HEK293 (cell line): ENCODE data around the gene GJD4.

Experiments
- CTCF ChIA-PET: fragments of 350-600 bp; formaldehyde crosslinking; extraction: SDS; loops from one replicate; lab custom pipeline; 2021; ENCODE audit warnings: antibody characterized with exemption; lab: Yijun Ruan, JAX
- POLR2A ChIA-PET: fragments of 300-600 bp; formaldehyde crosslinking; extraction: SDS; loops from one replicate; lab custom pipeline; 2020; ENCODE audit warnings: antibody characterized with exemption, inconsistent platforms; lab: Yijun Ruan, JAX
- H3K27ac ChIP-seq: fragments of 200-500 bp; sonication (Bioruptor generic); 2 replicates; pipeline ENCODE4 v1.5.1; 2014; ENCODE audit warnings: low read depth, low read length, control low read depth, inconsistent platforms; ENCODE audit errors: extremely low read depth
- H3K36me3 ChIP-seq, 2 experiments: fragments of 200-500 bp in 1 of 2; sonication (Bioruptor generic) in 1 of 2; 1 replicate in 1 of 2; 2 replicates in 1 of 2; pipeline ENCODE4 v1.5.1; 2014 to 2017; ENCODE audit warnings: inconsistent platforms in 2 of 2, low read length in 2 of 2; ENCODE audit not compliant: control insufficient read depth in 2 of 2, insufficient read depth in 1 of 2
- H3K4me1 ChIP-seq: fragments of 200-500 bp; sonication (Bioruptor generic); 2 replicates; pipeline ENCODE4 v1.5.1; 2014; ENCODE audit warnings: mild to moderate bottlenecking, low read length, inconsistent platforms; ENCODE audit not compliant: control insufficient read depth, insufficient read depth
- H3K4me3 ChIP-seq: 2 replicates; pipeline ENCODE4 v1.5.1; 2011; ENCODE audit warnings: low read depth, mild to moderate bottlenecking, control low read depth, low read length, moderate library complexity
- H3K9me3 ChIP-seq: fragments of 200-500 bp; sonication (Bioruptor generic); 2 replicates; pipeline ENCODE4 v1.5.1; 2014; ENCODE audit warnings: low read depth, low read length, inconsistent platforms; ENCODE audit not compliant: control insufficient read depth, insufficient read depth
- AEBP2 ChIP-seq: fragments of 450-650 bp; formaldehyde crosslinking; IDR thresholded peaks from 2 replicates; pipeline ENCODE4 v1.5.1; 2016; ENCODE audit warnings: missing biosample characterization, missing genetic modification characterization, borderline replicate concordance
- GLI4 ChIP-seq: fragments of 450-650 bp; formaldehyde crosslinking; IDR thresholded peaks from 2 replicates; pipeline ENCODE4 v1.5.1; 2016; ENCODE audit warnings: missing biosample characterization, missing genetic modification characterization
- HOXD13 ChIP-seq: sonication (generic); formaldehyde crosslinking; IDR thresholded peaks from 2 replicates; pipeline ENCODE4 v1.8.0; 2022; ENCODE audit warnings: missing genetic modification reagents, borderline replicate concordance
- KLF17 ChIP-seq: fragments of 450-650 bp; formaldehyde crosslinking; IDR thresholded peaks from 2 replicates; pipeline ENCODE4 v1.5.1; 2016; ENCODE audit warnings: missing biosample characterization, missing genetic modification characterization
- MZF1 ChIP-seq: fragments of 450-650 bp; formaldehyde crosslinking; IDR thresholded peaks from 2 replicates; pipeline ENCODE4 v1.5.1; 2017; ENCODE audit warnings: missing biosample characterization, missing genetic modification characterization, borderline replicate concordance
- PRDM10 ChIP-seq: fragments of 450-650 bp; formaldehyde crosslinking; IDR thresholded peaks from 2 replicates; pipeline ENCODE4 v1.5.1; 2016; ENCODE audit warnings: missing biosample characterization, missing genetic modification characterization
- REST ChIP-seq: fragments of 450-650 bp; formaldehyde crosslinking; IDR thresholded peaks from 2 replicates; pipeline ENCODE4 v1.5.1; 2016; ENCODE audit warnings: missing biosample characterization, missing genetic modification characterization
- SALL2 ChIP-seq: fragments of 450-650 bp; formaldehyde crosslinking; IDR thresholded peaks from 2 replicates; pipeline ENCODE4 v1.5.0; 2017; ENCODE audit warnings: missing biosample characterization, mild to moderate bottlenecking, missing genetic modification characterization, borderline replicate concordance
- ZBTB48 ChIP-seq: fragments of 450-650 bp; formaldehyde crosslinking; IDR thresholded peaks from 2 replicates; pipeline ENCODE4 v1.5.1; 2016; ENCODE audit warnings: missing biosample characterization, missing genetic modification characterization
- ZFP41 ChIP-seq: fragments of 450-650 bp; formaldehyde crosslinking; IDR thresholded peaks from 2 replicates; pipeline ENCODE4 v1.5.1; 2016; ENCODE audit warnings: missing biosample characterization, missing genetic modification characterization, borderline replicate concordance
- ZNF138 ChIP-seq: fragments of 450-650 bp; formaldehyde crosslinking; IDR thresholded peaks from 2 replicates; pipeline ENCODE4 v1.5.1; 2016; ENCODE audit warnings: missing biosample characterization, missing genetic modification characterization, borderline replicate concordance
- ZNF2 ChIP-seq: fragments of 450-650 bp; formaldehyde crosslinking; IDR thresholded peaks from 2 replicates; pipeline ENCODE4 v1.5.1; 2016; ENCODE audit warnings: missing biosample characterization, missing genetic modification characterization
- ZNF221 ChIP-seq: fragments of 450-650 bp; formaldehyde crosslinking; IDR thresholded peaks from 2 replicates; pipeline ENCODE4 v1.5.1; 2017; ENCODE audit warnings: missing biosample characterization, missing genetic modification characterization, borderline replicate concordance
- ZNF239 ChIP-seq: fragments of 450-650 bp; formaldehyde crosslinking; IDR thresholded peaks from 2 replicates; pipeline ENCODE4 v1.5.1; 2016; ENCODE audit warnings: missing biosample characterization, missing genetic modification characterization
- ZNF266 ChIP-seq: fragments of 450-650 bp; formaldehyde crosslinking; IDR thresholded peaks from 2 replicates; pipeline ENCODE4 v1.5.1; 2016; ENCODE audit warnings: missing biosample characterization, missing genetic modification characterization, low read depth
- ZNF324 ChIP-seq: fragments of 450-650 bp; formaldehyde crosslinking; IDR thresholded peaks from 2 replicates; pipeline ENCODE4 v1.5.1; 2016; ENCODE audit warnings: missing biosample characterization, missing genetic modification characterization
- ZNF473 ChIP-seq: fragments of 450-650 bp; formaldehyde crosslinking; IDR thresholded peaks from 2 replicates; pipeline ENCODE4 v1.5.1; 2017; ENCODE audit warnings: missing biosample characterization, missing genetic modification characterization
- ZNF48 ChIP-seq: fragments of 450-650 bp; formaldehyde crosslinking; IDR thresholded peaks from 2 replicates; pipeline ENCODE4 v1.5.1; 2016; ENCODE audit warnings: missing biosample characterization, missing genetic modification characterization
- ZNF513 ChIP-seq: fragments of 450-650 bp; IDR thresholded peaks from 2 replicates; pipeline ENCODE4 v1.5.1; 2018; ENCODE audit warnings: missing biosample characterization, missing genetic modification characterization
- ZNF664 ChIP-seq: fragments of 450-650 bp; formaldehyde crosslinking; IDR thresholded peaks from 2 replicates; pipeline ENCODE4 v1.5.1; 2016; ENCODE audit warnings: missing biosample characterization, missing genetic modification characterization
- ZNF707 ChIP-seq: fragments of 450-650 bp; formaldehyde crosslinking; IDR thresholded peaks from 2 replicates; pipeline ENCODE4 v1.5.1; 2016; ENCODE audit warnings: missing biosample characterization, missing genetic modification characterization
- ZNF776 ChIP-seq: fragments of 450-650 bp; formaldehyde crosslinking; IDR thresholded peaks from 2 replicates; pipeline ENCODE4 v1.5.0; 2017; ENCODE audit warnings: missing biosample characterization, missing genetic modification characterization, borderline replicate concordance

Gene GJD4

GRCh38 chr10:35594115-35595079, 10.7 kb upstream of the GJD4 start:
- H3K9me3 ChIP-seq: no peaks in the 10 kb centered on the region
- H3K27ac ChIP-seq: no peak overlapping the region
- POLR2A ChIA-PET: no interaction called here
- TF ChIP-seq ZNF138 (tag by site-specific recombination) (no peak), ZNF776 (no peak), KLF17 (no peak), ZNF513 (no peak), ZNF664 (no peak), ZNF266 (tag by site-specific recombination) (no peak), GLI4 (tag by site-specific recombination) (no peak), ZNF473 (tag by site-specific recombination) (no peak), ZNF324 (tag by site-specific recombination) (no peak), ZNF2 (tag by site-specific recombination) (no peak), ZNF707 (tag by site-specific recombination) (no peak), MZF1 (tag by site-specific recombination) (no peak), ZBTB48 (tag by site-specific recombination) (no peak), SALL2 (tag by site-specific recombination) (no peak), ZNF48 (tag by site-specific recombination) (no peak), AEBP2 (no peak), REST (tag by site-specific recombination) (no peak), ZNF239 (tag by site-specific recombination) (no peak)
- TF ChIP-seq, all 188 proteins: peak for 0
- H3K36me3 ChIP-seq: no peaks in the 10 kb centered on the region
- no peak overlapping the region for H3K4me3 ChIP-seq
- CTCF ChIA-PET: no interaction called here
- H3K4me1 ChIP-seq: no peaks in the 10 kb centered on the region

GRCh38 chr10:35595106-35595505, 10.0 kb upstream of the GJD4 start:
- H3K4me3 ChIP-seq: no peak overlapping the region
- CTCF ChIA-PET: no interaction called here
- POLR2A ChIA-PET: no interaction called here
- no peaks in the 10 kb centered on the region for H3K36me3 ChIP-seq
- H3K4me1 ChIP-seq: no peaks in the 10 kb centered on the region
- H3K27ac ChIP-seq: no peak overlapping the region
- no peaks in the 10 kb centered on the region for H3K9me3 ChIP-seq
- TF ChIP-seq ZNF221: no peak
- TF ChIP-seq HOXD13 (CRISPR knock-in tag): no peak
- TF ChIP-seq PRDM10 (tag by site-specific recombination): no peak
- no peak for TF ChIP-seq ZNF2 (tag by site-specific recombination)
- TF ChIP-seq ZFP41 (tag by site-specific recombination): no peak
